Uterus (tissue), 2 donors: Measurements from ENCODE around the gene PKNOX2.

Experiments used
- CTCF ChIP-seq, 4 experiments: fragments of 200-600 bp in 2 of 4; fragments of 450-650 bp in 2 of 4; sonication (generic) in 2 of 4; IDR thresholded peaks; one replicate each; pipeline ENCODE4 v1.5.1; 2016 to 2019; ENCODE audit warnings: antibody characterized with exemption in 4 of 4, mild to moderate bottlenecking in 2 of 4, moderate library complexity in 1 of 4
- POLR2A ChIP-seq, 2 donors: fragments of 450-650 bp; IDR thresholded peaks; one replicate each; pipeline ENCODE4 v1.6.1; 2016; ENCODE audit warnings: antibody characterized with exemption in 2 of 2, mild to moderate bottlenecking in 1 of 2, moderate library complexity in 1 of 2

GRCh38 chr11:125285844-125286243 is 121.3 kb downstream of the PKNOX2 start:
- TF ChIP-seq POLR2A (IDR thresholded peaks at IDR 0.05) (no peak), CTCF (IDR thresholded peaks at IDR 0.05) (no peak)
